ENCODE results near the gene DHX30.
"Not testable (repeated sequence)": the region's sequence is repeated elsewhere in the genome, so short reads cannot be mapped to it uniquely, and the experiment has no call there.

The DHX30 gene, protein sequence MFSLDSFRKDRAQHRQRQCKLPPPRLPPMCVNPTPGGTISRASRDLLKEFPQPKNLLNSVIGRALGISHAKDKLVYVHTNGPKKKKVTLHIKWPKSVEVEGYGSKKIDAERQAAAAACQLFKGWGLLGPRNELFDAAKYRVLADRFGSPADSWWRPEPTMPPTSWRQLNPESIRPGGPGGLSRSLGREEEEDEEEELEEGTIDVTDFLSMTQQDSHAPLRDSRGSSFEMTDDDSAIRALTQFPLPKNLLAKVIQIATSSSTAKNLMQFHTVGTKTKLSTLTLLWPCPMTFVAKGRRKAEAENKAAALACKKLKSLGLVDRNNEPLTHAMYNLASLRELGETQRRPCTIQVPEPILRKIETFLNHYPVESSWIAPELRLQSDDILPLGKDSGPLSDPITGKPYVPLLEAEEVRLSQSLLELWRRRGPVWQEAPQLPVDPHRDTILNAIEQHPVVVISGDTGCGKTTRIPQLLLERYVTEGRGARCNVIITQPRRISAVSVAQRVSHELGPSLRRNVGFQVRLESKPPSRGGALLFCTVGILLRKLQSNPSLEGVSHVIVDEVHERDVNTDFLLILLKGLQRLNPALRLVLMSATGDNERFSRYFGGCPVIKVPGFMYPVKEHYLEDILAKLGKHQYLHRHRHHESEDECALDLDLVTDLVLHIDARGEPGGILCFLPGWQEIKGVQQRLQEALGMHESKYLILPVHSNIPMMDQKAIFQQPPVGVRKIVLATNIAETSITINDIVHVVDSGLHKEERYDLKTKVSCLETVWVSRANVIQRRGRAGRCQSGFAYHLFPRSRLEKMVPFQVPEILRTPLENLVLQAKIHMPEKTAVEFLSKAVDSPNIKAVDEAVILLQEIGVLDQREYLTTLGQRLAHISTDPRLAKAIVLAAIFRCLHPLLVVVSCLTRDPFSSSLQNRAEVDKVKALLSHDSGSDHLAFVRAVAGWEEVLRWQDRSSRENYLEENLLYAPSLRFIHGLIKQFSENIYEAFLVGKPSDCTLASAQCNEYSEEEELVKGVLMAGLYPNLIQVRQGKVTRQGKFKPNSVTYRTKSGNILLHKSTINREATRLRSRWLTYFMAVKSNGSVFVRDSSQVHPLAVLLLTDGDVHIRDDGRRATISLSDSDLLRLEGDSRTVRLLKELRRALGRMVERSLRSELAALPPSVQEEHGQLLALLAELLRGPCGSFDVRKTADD

DNA sequence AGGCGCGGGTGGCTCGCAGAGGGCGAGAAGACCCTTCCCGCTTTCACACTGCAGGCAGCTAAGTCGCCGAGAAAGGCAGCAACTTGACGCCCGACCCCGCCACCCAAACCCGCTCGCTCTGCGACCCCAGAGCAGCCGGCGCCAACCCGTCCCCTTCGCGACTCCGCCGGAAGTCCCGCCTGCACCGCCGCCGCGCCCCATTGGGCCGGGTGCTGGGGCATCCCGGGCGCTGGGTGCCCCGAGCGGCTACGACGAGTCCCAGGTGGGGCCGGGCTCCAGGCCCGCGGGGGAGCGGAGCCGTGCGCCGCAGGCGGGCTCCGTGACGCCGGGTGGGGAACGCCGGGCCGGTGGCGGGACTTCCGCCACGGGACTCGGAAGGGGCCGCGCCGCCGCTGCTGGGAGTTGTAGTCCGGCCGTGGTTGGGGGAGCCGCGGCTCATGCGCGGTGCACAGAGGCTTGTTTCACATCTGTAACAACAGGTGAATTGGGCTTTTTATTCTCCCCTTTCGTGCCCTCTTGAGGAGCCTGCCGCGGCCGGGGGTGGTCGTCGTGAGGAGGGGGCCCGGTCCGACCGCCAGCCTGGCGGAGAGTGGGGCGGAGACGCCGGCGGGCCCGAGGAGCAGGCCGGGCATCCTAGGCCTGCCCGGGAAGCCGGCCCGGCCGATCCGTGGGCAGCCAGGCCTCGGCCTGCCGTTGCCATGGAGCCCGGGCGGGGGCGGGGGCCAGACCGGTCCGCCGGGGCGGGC, at the start of gene DHX30:
TSS of gene DHX30 (plus strand) at position 405 of the 746 bp plus-strand sequence. CDS start 7,546 bp downstream, outside the sequence.
- DNase-seq: peak; percentile 85

DNA sequence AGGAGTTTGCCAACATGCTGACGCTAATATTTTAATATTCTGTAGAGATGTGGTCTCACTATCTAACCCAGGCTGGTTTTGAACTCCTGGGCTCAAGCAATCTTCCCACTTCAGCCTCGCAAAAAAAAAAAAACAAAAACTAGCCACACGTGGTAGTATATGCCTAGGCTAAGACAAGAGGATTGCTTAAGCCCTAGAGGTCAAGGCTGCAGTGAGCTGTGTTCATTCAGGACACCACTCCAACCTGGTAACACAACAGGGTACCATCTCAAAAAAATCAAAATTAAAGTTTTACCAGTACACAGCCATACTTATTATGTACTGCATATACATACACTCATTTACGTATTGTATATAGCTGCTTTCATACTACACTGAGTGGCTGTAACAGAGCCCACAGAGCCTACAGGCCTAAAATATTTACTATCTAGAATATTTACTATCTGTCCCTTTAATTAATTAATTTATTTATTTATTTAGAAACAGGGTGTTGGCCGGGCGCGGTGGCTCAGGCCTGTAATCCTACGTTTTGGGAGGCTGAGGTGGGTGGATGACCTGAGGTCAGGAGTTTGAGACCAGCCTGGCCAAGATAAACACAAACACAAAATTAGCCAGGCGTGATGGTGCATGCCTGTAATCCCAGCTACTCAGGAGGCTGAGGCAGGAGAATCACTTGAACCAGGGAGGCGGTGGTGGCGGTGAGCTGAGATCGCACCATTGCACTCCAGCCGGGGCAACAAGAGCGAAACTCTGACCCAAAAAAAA, 44.5 kb upstream of the DHX30 start:
- DNase-seq: no peak

DNA sequence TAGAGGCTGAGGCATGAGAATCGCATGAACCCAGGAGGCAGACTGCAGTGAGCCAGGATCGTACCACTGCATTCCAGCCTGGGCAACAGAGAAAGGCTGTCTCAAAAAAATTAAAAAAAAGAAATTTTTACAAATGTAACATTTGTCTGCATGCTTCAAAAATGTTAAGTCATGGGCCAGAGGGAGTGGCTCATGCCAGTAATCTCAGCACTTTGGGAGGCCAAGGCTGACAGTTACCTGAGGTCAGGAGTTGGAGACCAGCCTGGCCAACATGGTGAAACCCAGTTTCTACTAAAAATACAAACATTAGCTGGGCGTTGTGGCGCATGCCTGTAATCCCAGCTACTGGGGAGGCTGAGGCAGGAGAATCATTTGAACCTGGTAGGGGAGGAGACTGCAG, 42.7 kb upstream of the DHX30 start:
- not testable (repeated sequence) for DNase-seq

DNA sequence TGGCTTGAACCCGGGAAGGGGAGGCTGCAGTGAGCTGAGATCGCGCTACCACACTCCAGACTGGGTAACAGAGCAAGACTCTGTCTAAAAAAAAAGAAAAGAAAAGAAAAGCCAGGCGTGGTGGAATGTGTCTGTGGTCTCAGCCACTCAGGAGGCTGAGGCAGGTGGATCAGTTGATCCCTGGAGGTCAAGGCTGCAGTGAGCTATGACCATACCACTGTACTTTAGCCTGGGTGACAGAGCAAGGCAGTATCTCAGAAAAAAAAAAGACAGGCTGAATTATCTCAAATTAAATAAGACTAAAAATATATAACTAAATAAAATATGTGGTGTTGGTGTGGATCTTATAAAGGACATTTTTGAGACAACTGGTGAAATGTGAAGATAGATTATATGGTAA, 41.9 kb upstream of the DHX30 start:
- no peak for DNase-seq

DNA sequence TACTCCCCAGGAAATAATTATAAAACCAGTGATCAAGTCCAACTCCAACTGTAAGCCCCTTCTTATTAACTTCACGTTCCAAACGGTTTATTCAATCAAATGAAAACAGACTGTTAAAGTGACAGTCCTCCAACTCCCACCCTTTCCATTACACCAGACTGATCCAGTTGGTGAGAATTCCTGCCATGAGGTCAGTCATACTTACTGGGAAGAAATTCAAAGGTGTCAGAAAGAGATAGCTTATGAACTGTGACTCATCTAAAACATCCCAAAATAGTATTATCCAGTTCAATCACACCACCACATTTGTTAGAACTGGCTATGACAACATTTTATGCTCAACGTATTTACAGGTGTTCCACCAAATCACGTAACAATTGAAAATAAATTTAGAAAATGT, 40.7 kb upstream of the DHX30 start:
- DNase-seq: peak; percentile 28

DNA sequence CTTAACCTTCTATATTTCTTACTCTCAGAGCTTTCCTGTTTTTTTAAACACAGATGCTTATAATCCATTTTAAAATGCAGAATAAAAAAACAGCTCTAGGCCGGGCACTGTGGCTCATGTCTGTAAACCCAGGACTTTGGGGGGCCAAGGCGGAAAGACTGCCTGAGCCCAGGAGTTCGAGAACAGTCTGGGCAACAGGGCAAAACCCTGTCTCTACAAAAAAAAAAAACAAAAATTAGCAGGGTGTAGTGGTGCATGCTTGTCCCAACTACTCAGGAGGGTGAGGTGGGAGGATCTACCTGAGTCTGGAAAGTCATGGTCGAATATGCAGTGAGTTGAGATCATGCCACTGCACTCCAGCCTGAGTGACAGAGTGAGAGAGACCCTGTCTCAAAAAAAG, 36.8 kb upstream of the DHX30 start:
- no peak for DNase-seq

DNA sequence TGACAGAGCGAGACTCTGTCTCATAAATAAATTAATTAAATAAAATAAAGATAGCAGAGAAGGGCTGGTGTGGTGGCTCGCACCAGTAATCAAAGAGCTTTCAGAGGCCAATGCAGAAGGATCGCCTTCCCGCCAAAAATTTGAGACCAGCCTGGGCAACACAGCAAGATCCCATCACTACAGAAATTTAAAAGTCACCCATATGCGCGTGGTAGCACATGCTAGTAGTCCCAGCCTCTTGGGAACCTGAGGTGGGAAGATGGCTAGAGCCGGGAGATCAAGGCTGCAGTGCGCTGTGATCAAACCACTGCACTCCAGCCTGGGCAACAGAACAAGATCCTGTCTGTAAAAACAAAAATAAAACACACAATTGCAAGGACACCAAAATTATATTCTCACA, 30.9 kb upstream of the DHX30 start:
- no peak for DNase-seq

DNA sequence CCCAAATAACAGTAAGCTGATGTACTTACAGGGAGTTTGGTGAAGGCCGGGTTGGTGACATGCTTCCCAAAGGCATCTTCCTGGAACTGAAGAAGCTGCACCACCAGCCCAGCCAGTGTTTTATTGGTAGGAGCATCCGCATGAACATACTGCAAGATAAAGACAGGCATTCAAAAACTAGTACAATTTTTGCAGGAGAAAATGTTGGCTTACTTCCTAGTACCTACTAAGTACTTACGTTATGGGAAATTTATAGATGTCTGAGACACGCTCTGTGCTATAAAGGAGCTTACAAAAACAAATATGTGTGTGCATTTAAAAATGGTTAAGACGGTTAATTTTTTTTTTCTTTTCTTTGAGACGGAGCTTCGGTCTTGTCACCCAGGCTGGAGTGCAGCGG, 30.1 kb upstream of the DHX30 start:
- no peak for DNase-seq

DNA sequence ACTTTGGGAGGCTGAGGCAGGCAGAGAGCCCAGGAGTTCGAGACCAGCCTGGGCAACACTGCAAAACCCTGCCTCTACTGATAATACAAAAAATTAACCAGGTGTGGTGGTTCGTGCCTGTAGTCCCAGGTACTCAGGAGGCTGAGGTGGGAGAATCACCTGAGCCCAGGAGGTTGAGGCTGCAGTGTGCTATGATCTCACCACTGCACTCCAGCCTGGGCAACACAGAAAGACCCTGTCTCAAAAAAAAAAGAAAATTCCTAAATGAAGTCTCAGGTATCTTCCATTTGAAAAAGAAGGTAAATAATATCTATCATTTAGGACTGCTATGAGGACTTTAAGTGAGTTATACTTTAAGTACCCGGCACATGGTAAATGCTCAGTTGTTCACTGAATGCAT, 24.2 kb upstream of the DHX30 start:
- no peak for DNase-seq

DNA sequence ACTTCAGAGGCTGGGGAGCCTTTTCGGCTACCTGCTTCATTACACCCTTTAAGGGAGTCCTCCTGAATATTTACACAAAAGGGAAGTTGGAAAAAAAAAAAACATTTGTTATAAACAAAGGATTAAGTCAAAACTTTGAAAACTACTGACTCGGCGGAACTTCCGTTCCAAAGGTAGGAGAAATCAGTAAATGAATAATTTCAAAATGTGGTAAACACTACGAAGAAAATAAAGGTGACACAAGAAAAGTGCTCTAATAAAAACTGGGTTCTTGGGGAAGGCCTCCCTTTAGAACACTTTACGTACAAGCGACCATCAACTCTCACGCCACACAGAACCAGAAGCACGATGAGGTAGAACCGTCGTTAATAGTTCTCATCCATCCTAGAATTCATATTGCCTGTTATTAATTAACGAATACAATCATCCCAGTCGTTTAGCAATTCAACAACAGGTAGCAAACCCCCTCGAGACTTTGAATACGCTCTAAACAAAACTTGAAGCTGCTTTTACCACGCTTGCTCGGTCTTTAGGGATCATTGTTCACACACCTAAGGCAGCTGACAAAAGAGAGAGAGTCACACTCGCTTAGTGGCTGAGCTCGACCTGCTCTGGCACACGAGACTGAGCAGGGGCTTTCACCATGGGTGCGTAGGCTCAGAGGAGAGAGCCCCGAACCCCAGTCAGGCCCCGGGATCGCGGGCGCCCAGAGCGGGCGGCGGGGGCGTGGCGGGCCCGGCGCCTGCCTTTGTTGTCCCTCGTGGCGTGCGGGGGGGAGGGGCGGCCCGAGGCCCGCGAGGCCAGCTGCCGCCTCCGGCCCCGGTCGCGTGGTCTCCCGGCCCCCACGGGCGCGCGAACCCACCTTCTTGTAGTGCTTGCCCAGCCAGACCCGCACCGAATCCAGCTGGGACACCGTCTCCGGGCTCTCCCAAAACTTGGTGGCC, 21.9 kb upstream of the DHX30 start:
- peak; percentile 69 for DNase-seq

DNA sequence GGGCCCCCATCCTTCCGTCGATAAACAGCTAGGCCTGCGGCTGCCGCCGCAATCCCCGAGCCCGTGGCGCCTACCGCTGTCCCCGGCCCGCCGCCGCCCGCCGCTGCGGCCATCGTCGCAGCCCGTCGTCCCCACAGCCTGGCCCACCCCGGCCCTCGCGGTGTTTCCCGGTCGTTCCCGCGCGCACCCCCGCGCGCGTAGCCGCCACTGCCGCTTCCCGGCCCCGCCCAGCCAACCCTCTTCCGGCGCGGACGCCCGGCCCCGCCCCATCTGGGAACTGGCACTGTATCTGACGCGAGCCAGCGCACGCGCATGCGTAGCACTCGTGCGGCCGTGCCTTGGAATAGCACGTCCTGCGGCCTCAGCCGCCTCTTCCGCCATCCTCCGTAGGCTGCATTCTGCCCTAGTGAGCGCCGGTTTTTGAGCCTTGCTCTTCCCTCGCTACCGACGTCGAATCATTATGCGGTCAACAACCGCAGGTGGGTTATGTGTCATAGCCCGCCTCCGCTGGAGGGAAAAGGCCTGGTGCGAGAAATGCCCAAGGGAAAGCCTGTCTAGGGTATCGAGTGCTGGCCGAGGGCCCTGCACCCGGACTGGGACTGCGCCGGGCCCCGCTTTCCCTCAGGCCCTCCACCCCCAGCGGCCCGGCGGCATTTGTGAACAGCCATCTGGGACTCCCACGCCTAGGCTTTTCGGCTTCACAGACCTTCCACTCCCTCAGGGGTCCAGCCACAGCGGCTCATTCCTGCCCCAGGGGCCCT, 21.1 kb upstream of the DHX30 start, which contains the start of gene SMARCC1:
TSS of gene SMARCC1 (minus strand) at position 209 of the 761 bp plus-strand sequence. CDS start at position 113, 96 bp downstream.
- DNase-seq: peak; percentile 99

DNA sequence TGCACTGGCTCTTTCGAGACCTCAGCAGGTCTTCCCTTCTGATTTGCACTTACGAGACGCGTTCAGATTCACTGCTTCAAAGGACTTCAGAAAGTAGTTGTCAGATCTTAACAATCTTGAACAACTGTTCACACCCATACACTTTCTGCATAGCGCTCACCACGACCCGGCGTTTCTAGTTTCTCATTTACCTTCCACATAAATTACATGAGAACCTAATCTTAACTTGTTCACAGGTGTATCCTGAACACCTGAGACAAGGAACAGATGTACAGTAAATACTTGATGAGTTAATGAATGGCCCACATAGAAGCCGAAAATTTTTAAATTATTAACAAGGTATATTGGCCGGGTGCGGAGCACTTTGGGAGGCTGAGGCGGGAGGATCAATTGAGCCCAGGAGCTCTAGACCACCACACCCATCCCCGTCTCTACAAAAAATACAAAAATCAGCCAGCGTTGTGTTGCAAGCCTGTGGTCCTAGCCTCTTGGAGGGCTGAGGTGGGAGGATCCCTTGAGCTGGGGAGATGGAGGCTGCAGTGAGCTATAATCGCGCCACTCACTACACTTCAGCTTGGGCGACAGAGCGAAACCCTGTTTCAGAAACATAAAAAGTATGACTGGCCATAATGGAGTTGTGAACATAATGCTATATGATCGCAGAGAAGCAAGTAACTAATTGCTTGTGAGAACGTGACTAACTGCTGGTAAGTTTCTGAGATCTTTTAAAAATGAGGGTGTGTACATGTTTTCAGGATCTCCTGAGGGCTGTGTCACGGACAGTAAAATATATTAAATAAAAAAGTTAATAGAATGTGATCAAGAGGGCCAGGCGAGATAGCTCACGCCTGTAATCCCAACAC, 20.3 kb upstream of the DHX30 start:
- no peak for DNase-seq

DNA sequence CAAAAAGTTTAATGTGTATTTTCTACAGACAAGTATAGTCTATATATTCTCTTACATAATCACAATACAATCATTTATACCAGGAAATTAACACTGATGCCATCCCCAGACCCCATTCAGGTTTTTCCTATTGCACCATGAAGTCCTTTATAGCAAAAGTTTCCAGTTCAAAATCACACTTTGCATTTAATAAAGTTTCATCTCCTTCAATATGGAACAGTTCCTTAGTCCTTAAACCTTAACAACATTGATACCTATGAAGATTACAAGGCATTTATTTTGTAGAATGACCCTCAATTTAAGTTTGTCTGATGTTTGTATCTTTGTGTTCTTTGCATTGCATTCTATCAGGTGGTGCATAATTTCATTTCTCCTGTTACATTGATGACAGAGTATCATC, 19.3 kb upstream of the DHX30 start:
- no peak for DNase-seq

DNA sequence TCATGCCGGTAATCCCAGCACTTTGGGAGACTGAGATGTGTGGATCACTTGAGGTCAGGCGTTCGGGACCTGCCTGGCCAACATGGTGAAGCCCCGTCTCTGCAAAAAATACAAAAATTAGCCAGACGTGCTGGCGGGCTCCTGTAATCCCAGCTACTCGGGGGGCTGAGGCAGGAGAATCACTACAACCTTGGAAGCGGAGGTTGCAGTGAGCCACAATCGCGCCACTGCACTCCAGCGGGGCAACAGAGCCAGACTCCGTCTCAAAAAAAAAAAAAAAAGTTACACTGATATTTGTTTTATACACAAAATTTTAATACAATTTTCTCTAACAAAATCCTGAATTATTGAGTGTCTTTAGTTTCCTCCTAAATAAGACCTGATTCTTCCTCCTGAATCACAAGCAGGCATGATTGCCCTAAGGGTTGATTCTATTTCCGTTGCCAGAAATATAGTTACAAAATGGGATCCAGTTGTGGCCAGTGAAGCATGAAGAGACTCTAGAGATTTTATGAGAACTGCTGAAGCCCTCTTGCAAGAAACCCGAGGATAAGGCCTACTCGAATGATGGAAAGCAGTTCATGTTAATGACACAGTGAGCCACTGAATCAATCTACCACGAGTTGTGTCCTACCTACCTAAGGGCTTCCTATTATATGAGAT, 11.6 kb upstream of the DHX30 start:
- DNase-seq: no peak

DNA sequence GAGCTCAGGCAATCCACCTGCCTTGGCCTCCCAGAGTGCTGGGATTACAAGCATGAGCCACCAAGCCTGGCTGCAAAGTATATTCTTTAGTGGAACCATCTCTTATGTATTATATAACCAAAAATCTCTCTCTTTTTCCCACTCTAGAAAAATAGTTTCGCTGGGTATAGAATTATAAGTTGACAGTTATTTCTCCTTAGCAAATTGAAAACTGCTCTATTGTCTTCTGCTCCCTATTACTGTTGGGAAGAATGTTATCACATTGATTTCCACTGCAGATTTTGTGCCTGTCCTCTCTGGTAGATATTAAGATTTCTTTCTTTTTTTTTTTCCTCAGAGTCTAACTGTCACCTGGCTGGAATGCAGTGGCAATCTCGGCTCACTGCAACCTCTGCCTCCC, 10.2 kb upstream of the DHX30 start:
- DNase-seq: no peak

DNA sequence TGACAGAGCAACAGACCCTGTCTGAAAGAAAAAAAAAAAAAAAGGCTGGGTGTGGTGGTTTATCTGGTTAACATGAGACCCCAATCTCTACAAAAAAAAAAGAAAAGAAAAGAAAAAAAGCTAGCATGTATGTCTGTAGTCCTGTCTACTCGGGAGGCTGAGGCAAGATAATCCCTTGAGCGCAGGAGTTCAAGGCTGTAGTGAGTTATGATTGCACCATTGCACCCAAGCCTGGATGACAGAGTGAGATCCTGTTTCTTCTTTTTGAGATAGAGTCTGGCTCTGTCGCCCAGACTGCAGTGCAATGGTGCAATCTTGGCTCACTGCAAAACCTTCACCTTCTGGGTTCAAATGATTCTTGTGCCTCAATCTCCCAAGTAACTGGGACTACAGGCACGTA, 8.4 kb upstream of the DHX30 start:
- peak; percentile 38 for DNase-seq

DNA sequence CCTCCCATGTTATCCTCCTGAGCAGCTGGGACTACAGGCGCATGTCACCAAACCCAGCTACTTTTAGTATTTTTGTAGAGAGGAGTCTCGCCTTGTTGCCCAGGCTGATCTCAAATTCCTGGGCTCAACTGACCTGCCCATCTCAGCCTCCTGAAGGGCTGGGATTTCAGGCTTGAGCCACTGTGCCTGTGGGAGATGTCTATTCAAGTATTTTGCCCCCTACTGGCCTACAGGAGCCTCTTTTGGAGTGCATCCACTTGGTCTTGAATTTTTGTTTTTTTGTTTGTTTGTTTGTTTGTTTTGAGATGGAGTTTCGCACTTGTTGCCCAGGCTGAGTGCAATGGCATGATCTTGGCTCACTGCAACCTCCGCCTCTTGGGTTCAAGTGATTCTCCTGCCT, 3.2 kb upstream of the DHX30 start:
- peak; percentile 21 for DNase-seq

DNA sequence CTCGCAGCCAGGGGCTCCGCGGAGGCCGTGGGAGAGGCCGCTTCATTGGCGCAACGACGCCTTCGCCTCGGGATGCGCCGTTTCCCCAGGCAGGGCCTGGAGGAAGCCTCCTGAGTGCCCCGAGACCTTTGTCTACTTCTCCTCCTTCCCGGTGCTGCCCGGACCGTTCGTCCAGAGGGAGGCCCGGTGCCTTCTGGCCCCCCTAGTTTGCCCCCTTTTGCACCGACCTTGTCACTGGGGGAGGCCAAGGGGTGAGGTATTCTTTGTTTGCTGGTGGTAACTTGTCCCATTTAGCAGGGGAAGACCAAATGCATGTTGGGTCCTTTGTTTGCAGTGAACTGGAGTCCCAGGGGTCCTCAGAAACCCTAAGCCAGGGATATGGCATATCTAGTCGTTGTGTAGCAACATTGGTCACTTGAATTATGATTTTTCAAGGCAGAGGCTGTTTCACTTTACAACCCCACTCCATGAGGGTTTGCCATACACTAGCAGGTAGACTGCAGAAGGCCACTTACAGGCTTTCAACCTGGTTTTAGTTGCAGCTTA, 615 bp downstream of the DHX30 start:
- peak; percentile 55 for DNase-seq

All from OCI-M1 (cell line).